HG03095 (cell line): ENCODE results near the gene CMC1.

ENCODE experiments used
- ATAC-seq: cut with Tn5 transposase; IDR thresholded peaks from one replicate; pipeline ENCODE4 v1.9.1; 2021; ENCODE audit warnings: moderate library complexity; ENCODE audit not compliant: unreplicated experiment

The CMC1 gene

DNA sequence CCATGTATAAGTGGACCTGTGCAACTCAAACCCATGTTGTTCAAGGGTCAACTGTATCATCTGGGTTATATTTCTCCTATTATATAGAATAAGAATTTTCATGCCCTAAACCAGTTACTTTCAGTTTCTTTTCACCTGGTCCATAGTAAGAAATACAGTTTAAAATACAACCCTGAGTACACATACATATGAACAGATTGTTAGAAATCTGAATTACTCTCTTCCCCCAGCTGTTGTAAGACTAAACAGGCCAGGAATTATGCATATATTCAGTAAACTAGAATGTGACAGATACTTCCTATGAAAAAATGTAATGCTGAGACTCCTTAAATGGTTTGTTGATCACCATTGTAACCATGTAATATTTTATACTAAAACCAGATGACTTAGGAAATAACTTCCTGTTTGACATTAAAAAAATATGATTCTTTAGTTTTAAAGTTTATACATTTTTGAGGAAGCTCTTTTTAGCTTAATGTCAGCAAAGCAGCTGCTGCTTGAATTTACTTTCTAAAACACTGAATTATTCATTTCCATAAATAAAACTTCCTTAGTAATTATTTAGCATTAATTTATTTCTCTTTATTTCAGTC, 54.6 kb downstream of the CMC1 start:
- ATAC-seq = no peak

DNA sequence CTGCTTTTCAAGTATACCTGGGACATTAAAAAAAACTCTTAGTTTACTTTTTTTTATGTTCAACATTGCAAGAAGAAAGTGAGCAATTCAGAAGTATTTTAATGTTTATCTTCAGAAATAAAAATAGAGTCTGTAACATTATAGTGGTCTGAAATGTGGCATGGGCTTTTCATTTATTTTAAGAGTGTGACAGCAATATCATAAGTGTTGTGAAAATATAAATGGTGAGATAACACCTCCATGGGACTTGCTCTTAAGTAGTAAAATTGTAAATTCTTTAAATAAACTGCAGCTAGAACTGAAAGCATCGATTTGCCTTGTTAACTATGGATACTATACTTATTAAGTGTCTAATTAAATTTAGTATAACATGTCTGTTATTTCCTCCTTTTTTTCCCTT, 58.3 kb downstream of the CMC1 start:
- no peak for ATAC-seq

DNA sequence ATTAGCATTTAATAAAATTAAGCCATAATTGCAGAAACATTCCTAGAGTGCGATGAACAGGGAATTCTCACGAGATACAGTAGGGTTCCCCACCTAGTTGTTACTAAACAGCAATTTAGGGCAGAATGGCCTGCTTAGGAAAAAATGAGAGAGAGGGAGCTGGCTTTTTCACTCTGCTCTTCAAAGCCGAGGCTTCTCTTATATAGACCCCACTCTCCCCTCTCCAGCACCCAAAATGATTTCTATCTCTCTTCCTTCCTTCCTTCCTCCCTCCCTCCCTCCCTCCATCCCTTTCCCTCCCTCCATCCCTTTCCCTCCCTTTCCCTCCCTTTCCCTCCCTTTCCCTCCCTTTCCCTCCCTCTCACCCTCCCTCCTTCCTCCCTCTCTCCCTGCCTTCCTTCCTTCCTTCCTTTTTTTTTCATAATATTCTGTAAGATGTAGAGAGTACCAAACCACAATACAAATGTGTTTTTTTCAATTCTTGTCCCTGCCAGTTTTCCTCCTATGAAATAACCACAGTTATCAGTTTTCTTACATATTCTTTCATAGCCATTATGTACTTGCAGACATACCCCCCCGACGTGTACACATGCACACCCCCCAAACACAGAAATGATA, 59.0 kb downstream of the CMC1 start:
- no peak for ATAC-seq

DNA sequence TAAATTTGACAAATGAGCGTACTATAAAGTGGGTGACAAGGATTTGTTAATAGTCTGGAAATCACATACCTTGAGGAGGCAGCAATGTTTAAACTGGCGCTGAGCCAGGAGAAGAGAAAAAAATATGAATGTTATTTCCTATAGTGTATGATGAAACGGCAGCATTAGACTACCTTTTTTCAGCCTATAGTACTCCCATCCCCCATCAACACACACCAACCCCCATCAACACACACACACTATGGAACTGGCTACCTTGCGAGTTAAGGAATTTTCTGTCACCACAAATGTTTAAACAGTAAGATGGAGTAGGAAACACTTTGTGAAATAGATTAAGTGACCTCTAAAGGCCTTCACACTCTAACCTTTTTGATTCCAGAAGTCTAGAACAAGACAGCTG, 60.3 kb downstream of the CMC1 start:
- ATAC-seq = no peak

DNA sequence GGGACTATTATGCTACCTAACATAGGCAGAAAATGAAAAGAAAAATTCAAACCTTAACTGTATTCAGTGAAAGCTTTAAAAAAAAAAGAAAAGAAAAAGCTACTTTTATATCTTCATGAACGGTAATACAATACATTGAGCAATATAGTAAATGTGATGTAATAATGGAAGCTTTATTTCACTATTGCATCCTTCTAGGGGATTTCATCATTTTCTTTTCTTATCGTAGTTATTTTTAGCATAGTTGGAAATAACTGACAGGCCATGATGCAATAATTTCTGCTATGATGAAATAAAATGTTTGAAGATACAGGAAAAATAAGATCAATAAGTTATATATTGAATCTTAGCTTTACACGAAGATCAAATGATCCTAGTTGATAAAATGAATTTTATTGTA, 66.8 kb downstream of the CMC1 start:
- ATAC-seq = no peak

DNA sequence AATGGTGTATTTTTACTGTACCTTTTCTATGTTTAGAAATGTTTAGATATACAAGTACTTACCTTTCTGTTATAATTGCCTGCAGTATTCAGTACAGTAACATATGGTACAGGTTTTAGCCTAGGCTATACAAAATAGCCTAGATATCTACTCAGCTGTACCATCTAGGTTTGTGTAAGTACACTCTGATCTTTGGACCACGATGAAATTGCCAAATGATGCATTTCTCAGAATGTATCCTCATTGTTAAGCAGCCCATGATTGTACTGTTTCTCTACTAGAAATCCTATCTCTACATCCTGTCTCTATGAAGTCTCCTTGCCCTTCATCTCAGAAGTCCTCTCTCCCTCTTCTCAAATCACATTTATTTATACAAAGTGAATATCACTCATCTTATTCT, 74.3 kb downstream of the CMC1 start:
- no peak for ATAC-seq

DNA sequence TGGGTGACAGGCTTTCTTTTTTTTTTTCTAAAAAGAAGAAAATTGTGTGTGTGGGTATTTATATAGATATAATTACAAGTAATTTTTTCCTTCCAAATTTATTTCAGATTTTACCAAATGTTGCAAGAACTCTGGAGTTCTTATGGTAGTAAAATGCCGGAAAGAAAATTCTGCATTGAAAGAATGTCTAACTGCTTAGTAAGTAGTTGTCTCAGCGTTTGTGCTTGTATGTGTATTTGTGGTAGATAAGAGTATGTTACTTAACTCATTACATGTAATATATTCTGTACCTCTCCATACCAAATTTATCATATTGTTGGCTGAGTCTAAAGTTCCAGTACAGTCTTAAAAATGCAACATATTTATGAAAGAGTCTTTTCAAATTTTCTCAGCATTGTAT, 74.8 kb downstream of the CMC1 start:
- no peak for ATAC-seq

DNA sequence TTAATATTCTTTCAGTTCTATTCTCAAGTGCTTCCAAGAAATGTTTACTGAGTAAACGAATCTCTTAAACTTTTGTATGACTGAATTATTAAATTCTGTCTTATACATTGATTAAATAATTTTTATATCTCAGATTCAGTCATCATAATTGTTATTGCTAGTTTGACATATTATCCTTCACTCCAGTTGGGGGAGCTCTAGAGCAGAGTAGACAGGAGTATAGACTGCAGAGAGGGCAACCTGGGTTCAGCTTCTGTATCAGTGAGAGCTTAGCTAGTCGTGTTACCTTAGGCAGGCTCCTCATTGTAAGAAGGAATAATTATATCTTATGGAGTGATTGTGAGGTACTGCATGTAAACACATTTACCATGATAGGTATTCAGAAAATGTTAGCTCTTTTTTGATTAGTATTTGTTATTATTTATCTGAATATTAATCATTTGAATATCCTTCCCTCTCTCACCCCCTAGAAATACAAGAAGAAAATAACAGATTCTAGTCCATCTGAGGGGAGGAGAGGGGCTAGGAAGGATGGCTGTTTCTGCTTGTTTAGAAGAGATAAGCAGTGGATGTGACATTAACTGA, 76.1 kb downstream of the CMC1 start:
- ATAC-seq = peak; percentile 65

DNA sequence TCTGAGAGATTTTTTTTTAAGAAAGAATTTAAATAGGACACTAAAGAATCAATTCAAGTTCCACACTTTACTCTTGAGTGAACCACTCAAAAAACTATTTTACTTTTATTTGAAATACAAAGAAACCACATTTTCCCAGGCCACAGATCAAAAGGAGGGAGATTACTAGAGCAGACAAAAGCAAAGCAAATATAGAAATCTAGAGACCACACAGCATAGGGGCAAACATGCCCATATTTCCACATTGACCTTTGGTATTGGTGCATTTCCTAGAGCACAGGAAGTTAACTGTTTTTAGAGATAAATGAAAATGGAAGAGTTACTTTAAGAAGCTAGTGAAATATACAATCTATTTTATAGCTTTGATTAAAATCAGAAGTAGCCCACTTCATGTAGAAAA, 79.6 kb downstream of the CMC1 start:
- no peak for ATAC-seq

DNA sequence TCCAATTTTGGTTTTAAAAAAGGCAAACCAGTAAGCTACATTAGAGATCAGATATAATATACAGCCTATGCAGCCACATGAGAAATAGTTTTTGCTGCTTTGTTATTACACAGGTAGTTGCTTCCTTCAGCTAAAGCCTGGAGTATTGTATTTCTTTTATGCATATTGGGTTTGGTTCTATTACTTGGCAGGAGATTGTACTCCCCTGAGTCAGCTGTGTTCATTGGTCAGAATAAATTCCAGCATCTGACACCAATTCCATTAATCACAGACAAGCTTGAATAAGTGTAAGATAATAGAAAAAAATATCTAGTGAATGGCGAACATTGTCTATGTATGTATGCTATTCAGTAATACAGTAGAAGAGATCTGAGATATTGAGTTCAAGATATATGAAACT, 81.0 kb downstream of the CMC1 start:
- ATAC-seq = no peak

DNA sequence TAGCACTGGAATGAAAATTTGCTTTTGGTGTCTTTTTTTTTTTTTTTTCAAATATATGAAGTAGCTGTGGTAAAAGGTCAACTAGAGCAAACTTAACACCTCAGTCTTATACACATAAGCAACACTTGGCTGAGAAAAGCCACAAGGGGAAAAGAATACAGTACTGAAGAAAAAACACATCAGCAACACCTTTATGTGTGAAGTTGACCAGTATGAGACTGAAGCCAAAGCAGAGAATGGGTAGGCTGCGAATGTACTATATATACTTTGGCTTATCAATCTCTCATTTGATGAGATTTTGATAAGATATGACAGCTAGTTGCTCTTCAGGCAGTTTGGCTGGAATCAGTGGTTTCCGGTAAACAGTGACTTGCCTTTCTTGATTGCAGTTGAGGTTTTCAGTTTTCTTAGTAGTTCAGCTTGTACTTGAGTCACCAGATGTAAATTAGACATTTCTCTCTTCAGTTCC, 85.1 kb downstream of the CMC1 start:
- ATAC-seq = peak; percentile 79

DNA sequence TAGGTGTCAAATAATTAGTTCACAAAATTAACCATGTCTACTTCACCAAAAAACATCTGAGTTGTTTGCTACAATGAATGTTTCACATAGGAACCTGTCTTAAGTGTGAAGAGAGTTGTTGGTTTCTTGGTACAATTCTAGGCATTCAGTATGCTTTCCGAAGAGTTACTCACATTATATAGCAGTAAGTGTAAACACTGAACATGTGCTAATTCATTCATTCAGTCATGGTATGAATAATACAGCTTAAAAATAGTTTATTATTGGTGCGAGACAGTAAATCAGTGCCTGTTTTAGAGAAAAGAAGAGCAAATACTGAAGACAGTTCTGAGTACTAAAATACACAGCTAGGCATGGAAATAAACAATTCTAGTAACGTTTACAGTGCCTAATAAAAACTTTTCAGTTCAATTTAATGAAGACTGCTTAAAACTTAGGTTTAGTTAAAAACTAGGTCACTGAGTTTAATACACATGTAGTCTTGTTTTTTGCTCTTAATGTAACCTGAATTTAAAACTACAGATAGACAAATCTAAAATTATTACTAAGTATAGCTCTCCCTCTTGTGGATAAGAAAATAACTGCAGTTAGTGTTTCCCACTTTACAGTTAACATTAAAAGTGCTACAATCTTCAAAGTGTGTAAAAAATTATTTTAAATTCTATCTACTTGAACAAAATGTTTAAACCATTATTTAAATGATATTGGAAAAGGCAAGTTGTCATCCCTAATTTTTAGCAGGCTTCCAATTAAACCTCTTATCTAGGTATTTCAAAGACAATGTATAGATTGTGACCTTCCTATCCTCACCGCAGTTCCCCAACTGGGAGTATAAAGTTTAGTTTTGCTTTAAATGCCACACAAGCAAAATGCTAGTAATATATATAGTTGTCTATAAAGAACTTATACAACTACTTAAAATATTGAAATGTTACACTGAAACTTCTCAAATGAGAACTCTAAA, 87.1 kb downstream of the CMC1 start:
- no peak for ATAC-seq

DNA sequence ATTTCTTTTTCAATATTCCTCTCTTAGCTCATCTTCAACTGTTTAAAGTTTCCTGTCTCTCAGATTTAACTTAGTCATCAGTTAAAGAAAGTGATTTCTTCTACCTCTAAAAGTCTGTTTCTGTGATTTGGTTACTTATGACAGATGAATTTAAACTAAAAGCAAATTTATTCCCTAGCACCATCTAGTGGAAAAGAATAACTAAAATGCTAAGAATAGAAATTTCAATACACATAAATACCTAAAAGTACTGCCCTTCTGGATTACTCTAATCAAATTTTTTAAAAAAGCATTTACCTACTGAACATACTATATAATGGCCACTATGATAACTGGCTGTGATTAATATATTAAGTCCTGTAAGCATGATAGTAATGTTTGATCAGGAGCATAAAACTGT, 93.1 kb downstream of the CMC1 start:
- no peak for ATAC-seq

DNA sequence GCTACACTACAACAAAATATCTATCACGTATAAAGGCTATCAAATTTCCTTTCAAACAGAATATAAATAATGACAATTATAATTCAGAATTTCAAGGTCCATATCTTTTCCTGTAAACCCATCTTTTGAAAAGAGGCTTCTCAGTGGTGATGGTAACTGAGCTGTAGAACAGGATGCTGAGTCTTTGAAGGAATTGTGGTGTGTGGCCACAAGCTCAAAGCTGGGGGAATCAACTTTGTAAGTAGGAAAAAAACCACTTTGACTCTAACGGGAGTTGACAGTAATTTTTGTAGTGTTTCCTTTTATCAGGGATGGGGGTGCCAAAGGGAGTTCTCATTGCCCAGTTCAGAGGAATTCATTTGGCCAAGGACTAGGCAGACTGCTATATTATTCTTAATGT, 93.8 kb downstream of the CMC1 start:
- ATAC-seq = no peak

DNA sequence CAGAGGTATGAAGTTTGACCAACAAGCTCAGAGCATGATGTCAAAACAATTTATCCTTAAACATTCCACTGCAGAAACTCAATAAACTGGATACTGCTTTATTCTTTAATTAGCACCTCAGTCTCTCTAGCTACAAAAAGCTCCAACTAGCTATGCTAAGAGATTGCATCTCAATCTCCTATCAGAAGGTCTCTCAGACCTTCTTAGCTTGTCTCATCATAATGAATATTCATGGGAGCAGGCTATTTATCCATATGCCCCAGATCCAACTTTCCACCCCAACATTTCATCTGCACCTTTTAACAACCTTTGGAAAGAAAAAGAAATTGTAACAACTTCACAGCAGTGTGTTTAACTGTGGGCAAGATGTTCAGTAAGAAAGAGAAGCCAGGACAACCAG, 95.8 kb downstream of the CMC1 start:
- no peak for ATAC-seq

DNA sequence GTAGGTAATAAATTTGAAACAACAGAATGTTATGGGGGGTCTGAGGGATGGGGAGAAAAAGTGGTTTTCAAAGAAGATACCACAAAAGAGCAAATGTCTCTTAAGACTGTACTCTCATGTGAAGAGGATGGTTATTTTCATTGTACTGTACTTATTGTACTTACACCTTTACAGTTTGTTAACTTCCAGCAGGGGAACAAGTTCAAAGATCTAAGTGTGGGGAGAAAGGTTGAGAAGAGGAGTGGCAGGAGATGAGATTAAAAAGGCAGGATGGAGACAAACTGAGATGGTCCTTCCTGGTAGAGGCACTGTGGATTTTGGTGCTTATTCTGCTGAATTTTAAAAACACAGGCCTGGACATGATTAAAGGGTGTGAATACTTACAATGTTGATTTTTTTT, 101.7 kb downstream of the CMC1 start:
- ATAC-seq = no peak

DNA sequence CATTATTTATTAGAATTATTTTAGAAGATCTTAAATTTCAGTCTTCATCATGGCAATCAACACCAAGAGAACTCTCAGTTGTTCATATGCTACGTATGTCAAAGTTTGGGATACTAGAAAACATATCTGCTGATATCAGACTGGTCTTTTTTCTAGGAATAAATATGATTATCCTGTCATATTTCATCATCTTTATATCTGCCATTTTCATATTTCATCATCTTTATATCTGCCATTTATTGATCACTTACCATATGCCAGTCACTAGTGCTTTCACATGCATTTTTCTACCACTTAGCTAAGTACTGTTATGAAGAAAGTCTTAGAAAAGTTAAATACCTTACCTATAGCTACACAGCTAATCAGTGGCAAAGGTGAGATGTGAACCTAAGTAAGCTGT, 104.3 kb downstream of the CMC1 start:
- ATAC-seq = no peak

DNA sequence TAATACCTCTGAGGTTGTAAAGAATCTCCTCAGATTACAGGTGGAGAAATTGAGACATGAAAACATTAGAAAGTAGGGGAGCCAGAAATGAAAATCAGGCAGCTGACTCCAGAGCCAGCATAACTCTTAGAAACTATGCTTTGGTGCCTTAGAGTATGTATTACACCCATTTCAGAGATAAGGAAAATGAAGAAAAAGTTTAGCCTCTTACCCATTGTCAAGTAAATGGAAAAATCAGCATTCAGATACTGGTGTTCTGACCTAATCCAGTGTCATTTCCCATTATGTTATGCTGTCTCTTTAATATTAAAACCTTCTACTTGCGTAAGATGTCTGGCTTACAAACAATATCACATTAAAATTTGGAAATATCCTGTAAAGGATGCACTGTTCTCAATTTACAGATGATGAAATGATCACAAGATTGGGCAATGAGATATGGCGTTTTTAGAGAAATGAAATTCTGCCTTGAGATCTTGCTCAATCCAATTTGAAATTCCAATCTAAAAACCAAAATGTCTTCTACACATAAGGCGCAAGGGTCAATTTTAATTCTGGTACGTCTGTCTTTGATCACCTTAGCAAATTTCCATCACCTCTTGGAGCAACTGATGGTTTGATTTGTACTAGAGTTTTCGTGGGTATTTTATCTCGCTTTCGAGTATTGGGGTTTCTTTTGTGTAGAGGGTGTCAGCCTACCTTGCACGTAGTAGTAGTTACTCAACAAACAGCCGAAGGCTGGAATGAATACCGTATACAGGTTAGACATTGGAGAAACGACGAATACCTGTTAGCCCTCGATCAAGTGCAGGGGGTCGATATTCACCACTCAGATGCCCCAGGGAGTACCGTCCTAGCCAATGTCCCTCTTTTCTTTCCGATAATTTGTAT, 106.2 kb downstream of the CMC1 start:
- no peak for ATAC-seq

DNA sequence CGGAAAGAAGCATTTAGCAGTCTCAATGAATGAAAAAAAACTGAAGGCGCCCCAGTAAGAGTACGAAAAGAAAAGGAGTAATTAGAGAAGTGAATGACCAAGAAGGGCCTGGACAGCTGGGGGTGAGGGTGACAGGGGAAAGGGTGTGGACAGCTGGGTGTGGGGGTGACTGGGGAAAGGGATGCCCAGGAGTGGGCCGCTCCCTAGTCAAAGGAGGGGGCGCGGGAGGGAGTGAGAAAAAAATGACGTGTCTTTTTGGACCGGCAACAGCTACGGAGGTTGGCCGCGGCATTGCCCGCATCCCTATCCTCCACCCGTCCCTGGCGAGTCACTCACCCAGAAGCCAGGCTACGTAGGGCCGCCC, 106.8 kb downstream of the CMC1 start:
- no peak for ATAC-seq

DNA sequence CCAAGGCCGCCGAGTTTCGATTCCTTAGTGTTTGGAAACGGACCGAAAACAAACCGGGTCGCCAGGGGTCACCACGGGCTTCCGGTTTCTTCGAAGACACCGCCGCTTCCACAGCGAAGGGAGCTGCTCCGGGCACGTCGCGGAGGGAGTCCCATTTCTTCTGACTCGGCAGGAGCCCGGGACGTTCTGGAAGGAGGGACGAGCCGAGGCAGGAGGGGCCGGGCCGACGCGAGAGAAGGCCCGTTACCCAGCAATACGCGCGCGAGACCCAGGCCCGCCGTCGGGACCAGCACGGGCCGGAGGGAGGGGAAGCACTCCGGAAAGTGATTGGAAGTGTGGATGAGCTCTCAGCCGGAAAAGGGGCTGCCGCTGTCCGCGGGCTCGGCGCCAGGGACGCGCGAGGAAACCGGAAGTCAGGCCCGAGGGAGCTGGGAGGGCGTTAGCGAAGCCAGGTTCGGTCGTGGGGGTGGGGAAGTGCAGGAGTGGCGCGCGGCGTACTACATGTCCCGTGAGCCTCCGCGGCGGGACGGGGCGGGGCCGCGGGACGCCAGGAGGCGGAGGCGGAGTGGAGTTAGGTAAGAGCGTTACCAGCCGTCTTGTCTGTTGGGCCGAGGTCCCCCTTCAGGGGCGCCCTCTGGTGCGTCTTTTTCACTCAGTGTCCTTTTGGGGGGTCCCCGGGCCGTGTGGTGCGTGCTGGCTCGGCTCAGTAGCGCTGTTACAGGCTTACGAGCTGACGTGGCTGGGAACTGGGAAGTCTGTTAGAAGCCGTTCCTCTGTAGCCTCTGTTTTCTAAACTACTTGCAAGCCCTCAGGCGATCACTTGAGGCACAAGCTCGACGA, 107.4 kb downstream of the CMC1 start, which contains the start of the genes AZI2 and ZCWPW2:
AZI2 (minus strand) TSS at position 196 of the 840 bp plus-strand sequence. CDS start 8,207 bp downstream, outside the sequence.
ZCWPW2 (plus strand) TSS at position 93 of the 840 bp plus-strand sequence. CDS start 64,348 bp downstream, outside the sequence.
- peak; percentile 92 for ATAC-seq
